HG03520 (cell line): ENCODE measurements around the gene CTNNBIP1.
A peak's percentile ranks its signal among the peaks of the same experiment; 100 is the strongest.
"Not testable (repeated sequence)": the region's sequence is repeated elsewhere in the genome, so short reads cannot be mapped to it uniquely, and the experiment has no call there.

Source experiments
- ATAC-seq: cut with Tn5 transposase; IDR thresholded peaks from one replicate; pipeline ENCODE4 v1.9.1; 2021; ENCODE audit warnings: mild to moderate bottlenecking, moderate library complexity; ENCODE audit not compliant: unreplicated experiment

Gene CTNNBIP1, protein sequence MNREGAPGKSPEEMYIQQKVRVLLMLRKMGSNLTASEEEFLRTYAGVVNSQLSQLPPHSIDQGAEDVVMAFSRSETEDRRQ

DNA sequence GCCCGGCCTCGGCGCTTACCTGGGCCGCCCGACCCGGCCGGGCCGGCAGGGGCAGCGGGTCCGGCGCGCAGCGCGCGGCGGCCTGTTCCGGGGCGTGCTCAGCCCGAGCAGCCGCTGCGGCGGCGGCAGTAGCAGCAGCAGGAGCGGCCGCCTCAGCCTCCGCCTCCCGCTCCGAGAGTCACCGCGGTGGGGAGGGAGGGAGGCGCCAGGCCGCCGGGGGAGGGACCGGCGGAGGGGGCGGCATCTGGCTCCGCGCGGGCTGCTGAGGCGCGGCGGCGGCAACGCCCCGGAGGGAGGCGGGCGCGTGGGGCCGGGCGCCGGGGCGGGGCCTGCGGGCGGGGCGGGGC, at the start of gene CTNNBIP1:
Gene CTNNBIP1, minus strand, starts transcription at position 194 of the 347 bp plus-strand sequence. CDS start 38,205 bp downstream, outside the sequence.
- peak; percentile 70 for ATAC-seq

DNA sequence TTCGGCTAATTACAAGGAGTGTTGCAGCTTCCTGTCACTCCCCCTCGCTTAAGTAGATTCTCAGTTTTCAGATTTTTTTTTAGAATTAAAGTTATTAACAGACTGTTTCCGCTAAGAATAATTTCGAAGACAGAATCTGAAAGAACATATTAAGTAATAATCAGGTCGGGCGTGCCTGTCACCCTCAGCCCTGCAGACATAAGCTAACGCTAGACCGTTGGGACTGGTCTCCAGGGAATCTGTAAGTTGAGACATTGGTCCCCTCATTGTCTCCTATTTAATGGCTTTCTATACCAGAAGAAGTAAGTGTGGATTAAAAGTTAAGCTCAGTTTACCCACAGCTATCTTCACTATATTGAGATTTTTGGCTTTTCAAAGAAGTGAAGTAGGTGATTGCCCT, 47.7 kb upstream of the CTNNBIP1 start:
- ATAC-seq: no peak

DNA sequence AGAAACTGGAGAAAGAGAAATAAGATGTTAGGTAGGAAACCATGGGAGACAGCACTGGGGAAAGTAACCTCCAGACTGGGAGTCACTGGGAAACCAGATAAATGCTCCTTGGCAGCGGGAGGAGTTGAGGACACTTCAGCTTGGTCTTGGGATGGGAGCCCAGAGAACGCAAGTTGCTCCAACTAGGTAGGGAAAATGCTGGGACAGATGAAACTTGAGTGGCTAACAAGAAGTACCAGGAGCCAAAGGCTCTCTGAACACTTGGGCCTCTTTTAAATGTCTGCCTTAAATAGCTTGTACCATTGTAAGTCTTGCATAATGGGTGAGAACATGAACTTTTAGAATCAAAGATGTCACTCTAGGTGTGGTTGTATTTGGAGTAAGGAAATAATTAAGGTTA, 36.2 kb upstream of the CTNNBIP1 start:
- ATAC-seq: no peak

DNA sequence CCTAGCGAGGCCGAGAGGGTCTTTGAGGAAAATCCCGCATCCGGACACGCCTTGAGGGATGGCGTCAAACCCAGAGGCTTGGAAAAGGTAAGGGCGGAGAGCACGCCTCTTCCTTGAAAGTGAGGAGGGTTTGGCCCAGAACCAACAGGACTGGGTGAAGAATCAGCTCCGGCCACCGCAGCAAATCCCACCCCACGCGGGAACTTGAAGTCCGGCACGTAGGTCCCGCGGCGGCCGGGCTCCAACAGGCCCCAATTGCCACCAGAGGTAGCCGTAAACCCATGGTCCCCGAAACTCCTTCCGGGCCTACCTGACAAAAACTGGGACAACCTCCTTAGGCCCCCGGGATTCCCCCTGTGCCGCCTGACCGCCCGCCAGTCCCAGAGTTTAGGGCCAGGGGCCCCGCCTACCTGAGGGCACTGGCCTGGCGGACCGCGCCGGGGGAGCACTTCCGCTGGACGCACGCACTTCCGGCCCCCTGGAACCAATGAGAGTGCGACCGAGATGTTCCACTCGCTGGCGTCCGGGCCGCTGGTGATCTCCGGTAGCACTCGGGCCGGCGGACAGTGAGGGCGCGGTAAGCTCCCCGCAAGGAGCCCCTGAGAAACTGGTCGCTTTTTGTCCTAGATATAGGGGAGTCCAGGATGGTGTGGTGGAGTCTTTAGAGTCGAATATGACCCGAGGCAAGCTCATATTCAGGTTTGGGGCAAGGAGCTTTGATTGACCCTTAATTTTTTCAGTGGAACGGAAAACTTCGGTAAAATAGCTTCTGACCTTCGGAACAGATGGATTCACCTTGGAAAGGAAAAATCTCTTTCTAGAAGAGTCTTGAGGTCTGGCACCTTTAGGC, 33.1 kb upstream of the CTNNBIP1 start, which contains the start of the genes LZIC and NMNAT1:
Gene LZIC, minus strand, starts transcription at position 453 of the 850 bp plus-strand sequence. CDS start 6,772 bp downstream, outside the sequence.
Gene NMNAT1, plus strand, starts transcription at position 537 of the 850 bp plus-strand sequence. CDS start 28,599 bp downstream, outside the sequence.
- peak; percentile 86 for ATAC-seq

DNA sequence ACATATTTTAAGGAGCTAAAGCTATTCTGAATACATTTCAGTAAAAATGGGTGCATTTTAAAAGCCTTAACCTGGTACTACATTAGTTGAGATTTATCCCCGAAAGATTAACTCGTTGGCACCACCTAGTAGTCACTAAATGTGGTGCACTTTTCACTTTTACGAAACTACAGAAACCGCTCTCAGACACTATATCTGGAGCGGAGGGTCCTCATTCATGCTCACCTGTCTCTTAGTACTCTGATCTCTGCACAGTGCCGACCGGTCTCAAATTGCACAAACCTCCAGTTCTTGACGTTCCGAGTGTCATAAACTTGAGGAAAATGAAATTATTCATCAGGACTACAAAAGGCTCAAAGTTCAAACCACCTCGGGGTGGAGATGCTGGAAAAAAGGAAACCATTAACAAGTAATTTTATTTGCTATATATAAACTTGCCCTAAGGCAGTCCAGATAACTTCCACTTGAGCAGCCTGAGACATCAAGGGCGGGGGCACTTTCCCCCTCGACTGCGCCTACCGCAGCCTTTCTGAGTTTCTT, 32.4 kb upstream of the CTNNBIP1 start:
- ATAC-seq: no peak

DNA sequence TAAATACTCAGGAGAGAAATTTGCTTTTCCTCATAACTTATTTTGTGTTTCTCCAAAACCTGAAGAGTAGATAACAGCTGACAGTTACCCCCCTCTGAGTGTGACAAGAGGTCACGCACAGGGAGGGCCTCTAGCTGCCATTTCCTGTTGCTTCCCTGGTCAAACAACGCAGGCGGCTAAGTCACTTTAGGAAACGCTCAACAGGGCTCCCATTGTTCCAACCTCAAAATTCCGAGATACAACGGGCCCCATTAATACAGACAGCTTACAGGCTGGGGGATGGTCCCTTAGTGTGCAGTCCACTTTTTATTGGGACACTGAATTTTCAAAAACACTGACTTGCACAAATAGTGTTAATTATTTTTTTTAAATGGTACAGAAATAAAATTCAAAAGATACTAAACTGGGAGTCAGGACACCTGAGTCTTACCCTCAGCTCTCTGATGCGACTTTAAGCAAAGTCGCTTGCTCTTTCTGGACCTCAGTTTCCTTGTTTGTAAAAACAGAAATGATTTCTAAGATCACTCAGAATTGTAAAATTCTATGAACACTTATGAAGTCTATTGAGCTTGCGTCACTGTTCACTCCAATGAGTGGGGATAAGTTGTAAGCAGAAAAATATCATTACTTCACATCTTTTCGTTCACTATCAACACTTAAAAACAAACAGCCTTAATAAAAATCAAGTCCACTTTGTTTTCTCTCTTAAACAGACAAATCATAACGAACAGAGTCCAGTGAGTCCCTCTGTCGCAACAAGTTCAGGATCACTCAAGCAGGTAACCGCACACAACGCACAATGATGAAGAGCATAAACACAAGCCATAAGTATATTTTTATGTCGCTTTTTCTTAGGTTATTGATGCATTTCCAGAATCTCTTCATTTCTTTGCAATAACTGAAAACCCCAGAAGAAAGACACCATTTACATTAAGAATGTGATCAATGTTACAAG, 19.6 kb upstream of the CTNNBIP1 start:
- no peak for ATAC-seq

DNA sequence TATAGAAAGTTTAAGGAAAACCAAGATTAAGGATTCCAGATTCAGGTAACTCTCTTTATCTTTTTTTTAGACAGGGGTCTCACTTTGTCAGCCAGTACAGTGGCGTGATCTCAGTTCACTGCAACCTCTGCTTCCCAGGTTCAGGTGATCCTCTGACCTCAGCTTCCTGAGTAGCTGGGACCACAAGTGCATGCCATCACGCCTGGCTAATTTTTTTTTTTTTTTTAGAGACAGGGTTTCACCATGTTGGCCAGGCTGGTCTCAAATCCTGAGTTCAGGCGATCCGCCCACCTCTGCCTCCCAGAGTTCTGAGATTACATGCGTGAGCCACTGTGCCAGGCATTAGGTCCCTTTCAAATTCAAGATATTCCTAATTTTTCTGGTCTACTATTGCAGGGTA, 17.2 kb upstream of the CTNNBIP1 start:
- ATAC-seq: no peak

DNA sequence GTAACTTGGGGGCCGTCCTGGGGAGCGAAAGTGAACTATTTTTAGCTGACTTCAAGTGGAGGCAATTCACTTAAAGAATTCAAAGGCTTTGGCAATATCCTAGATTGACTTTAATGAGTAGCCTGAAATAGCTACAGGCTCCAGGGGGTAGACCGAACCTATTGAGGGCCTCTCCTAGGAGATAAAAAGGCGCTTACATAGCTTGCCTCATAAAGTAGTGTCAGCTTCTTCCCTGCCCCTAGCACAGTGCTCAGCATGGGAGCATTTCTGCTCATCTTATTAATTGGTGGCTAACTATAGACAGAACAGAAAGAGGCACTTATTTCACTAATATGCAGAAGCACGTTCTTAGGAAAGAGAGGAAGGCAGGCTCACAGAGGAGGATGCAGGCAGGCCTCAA, 12.3 kb upstream of the CTNNBIP1 start:
- ATAC-seq: no peak

DNA sequence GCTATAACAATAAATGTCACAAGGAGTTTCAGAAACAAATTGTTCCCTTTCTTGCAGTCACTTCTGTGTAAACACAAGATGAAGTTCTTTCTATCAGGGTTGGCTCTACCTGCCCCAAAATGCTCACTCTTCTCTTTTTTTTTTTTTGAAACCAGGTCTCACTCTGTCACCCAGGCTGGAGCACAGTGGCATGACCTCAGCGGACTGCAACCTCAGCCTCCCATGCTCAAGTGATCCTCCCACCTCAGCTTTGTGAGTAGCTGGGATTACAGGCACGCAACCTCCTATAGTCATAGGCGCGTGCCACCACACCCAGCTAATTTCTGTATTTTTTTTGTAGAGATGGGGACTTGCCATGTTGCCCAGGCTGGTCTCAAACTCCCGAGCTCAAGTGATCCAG, 10.5 kb upstream of the CTNNBIP1 start:
- no peak for ATAC-seq

DNA sequence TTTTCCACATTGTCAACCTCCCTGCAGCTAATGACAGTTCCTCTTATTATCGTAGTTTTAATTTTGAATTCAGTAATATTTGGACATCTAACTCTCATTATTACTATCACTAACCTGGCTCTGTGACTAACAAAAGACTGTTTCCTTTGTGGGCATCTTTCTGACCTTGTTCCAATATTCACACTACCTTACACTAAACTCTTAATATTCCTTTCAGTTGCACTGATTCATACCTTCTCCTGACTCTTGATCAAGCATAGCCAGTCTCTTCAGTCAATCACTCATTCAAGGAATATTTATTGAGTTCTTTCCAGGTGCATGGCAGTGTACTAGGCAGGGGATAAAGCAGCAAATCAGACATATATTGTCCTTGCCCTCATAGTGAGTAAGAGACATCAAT, 7.8 kb upstream of the CTNNBIP1 start:
- no peak for ATAC-seq

DNA sequence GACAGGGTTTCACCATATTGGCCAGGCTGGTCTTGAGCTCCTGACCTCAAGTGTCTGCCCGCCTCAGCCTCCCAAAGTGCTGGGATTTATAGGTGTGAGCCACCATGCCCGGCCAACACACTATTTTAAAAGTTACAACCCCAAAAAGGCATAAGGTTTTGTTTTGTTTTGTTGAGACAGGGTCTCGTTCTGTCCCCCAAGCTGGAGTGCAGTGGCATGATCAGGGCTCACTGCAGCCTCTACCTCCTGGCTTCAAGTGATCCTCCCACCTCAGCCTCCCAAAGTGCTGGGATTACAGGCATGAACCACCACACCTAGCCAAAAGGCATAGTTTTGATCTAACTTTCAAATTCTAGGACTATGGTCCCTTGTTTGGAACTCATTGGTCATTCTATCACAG, 7.4 kb upstream of the CTNNBIP1 start:
- ATAC-seq: not testable (repeated sequence)

DNA sequence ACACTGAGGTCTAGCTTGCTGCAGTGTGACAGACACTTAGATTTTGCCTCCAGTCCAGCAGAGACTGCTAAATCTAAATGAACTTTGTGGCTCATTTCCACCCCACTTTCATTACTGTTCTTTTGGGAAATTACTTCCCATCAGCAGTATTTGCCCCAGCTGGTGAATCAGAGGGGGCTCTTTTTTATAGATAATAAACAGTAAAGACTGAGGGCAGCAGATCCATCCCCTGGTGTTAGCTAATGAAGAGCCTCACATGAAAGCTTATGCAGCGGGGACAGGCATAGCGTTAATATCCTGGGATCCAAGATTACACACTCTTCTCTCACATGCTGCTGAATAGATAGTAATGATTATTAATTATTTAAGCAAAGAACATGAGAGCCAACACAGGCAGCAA, 6.4 kb upstream of the CTNNBIP1 start:
- ATAC-seq: no peak

DNA sequence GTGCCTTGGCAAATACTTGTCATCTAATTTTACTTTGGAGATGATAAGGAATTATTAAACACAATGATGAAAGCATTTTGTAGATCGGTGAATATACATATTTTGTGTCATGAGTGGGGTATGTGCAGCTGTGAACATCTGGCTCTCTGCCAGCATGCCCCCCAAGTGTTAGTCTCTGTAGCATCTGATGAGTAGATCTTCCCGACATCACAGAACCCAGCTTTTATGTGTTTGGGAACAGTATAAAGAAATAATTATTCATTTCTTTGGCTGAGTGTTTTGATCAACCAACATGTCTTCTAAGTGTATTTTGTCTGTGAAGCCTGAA, 4.5 kb upstream of the CTNNBIP1 start:
- no peak for ATAC-seq

DNA sequence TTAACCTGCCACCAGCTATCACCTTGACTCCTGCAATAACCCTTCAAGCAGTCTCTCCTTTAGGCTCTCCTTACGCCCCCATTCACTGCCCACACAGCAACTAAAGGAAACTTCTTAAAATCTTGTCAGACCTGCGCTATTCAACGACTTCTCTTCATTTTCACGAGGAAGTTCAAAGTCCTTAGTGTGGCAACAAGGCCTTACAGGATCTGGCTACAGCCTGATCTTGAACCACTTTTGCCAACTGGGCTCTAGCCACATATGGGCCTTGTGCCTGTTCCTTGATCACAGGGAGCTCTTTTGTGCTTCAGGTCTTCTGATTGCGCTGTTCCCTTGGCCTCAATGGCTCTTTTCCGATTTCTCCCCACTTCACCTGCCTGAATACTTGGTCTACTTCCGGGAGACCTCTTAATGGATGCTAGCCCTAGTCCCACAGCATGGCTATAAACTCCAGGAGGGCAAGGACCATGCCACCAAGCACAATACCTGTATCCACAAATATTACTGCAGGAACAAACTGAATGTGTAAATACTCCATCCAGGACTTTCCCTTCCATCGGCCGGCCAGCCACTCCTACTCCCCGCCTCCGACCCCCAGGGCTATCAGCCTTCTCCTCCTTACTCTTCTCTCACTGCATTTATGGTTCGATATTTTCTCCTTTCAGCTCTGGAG, 2.3 kb upstream of the CTNNBIP1 start:
- ATAC-seq: no peak

DNA sequence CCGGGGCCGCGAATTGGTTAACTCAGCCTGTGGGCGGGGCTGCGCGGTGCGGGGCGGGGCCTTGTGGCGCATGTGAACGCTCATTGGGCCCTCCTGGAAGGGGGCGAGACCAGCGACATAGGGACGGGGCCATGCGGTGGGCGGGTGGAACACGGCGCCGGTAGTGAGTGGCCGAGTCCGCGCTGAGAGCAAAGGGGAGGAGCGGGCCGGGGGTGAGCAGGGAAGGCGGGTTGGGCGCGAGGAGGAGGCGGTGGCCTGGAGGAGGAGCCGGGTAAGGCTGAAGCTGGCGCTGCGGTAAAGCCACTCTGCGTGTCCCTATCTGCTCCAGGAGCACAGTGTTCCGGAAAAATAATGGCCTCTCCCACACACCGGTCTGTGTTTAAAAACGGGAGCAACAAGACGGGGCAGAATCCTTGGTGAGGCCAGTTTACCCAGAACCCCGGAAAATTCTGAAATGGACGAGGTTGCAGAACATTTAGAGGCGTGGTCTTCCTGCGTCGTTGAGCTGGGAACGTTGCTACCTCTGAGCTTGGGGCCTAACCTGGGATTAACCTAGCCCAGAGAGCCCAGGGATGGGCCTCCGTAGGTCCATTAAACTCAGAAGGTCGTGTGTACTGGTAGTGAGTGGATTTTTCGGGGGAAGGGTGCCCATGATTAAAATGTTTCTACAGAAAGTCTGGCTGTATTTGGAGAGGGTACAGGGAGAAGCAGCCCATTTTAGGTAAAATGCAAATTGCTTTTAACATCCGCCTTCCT, 532 bp upstream of the CTNNBIP1 start:
- peak; percentile 95 for ATAC-seq

DNA sequence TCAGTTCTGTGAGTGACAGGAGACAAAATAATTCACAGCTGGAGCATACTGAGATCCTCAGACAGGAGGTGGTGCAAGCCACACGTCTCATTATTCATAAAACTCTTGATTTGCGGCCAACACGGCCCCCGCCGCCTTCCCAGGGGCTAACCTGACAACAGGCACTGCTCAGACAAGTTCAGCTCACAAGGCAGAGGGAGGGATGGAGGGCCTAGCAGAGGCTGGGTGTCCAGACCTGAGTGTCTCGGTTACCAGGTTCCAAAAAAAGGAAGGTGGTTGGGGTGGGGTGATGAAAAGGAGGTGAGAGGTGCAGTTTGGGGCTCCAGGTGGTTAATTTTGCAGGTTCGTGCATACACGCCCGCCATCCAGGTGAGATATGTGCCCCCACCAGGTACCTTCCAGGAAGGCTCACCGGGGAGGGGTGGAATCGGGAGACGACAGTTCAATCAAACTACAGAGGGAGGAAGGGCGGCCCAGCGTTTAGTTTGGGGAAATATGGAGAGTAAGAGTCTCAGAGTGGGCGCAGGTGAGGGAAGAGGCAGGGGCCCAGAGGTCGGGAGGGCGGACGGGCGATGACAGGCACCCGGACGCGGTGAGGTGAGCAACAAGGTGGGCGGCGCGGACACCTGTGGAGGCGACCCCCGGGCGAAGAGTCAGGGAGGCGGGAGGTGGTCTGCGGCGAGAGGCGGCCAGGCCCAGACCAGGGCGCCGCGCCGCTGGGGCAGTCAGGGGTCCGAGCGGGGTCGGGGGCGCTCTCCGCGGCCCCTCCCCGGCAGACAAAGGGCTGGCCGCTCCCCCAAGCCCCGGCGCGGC, 629 bp downstream of the CTNNBIP1 start:
- no peak for ATAC-seq

DNA sequence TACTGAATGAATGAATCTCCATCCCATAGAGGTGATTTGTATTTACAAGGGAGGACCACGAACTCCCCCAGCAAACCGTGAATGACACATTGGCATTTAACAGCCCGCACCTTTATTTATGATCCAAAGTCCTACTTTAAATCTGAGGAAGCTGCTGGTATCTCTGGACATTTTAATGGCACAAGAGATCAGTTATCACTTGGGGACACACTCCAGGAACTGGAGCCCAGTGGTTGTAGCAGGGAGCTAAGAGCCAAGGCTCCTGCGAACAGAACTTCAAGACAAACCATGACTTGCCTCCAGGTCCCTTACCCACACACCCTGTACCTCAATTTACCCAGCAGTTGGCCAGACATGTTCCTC, 1.2 kb downstream of the CTNNBIP1 start:
- no peak for ATAC-seq

DNA sequence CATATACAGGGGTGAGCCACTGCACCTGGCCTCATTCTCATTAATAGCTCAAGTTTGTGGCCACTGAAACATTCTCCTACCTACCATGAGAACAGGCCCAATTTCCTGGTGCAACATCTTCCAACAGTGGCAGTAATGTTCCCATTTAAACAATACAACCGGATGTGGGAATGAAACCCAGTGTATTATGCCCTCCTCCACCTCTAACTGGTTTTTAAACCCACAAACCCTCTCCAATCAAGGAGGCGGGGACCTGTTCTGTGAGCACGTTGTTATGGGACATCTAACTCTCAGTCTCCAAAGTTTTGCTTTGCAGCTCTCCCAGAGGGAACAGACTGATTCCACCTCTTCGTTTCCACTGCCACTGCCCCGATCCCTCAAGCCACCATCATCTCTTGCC, 2.6 kb downstream of the CTNNBIP1 start:
- no peak for ATAC-seq

DNA sequence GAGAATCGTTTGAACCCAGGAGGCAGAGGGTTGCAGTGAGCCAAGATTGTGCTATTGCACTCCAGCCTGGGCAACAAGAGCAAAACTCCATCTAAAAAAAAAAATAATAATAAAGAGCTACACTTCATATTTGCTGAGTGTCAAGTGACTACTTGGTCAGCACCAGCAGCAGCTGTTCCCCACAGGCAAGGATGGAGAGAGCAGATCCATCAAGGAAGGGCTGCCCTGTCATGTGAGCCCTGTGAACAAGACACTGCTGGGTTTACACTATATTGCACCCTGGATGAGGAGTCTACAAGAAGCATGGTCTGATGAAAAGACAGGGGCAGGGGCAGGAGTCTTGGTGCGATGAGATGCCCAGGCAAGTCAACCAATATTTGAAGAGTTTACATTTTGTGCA, 3.6 kb downstream of the CTNNBIP1 start:
- ATAC-seq: no peak
